ENCODE data around the gene C20orf96. TPM values are rescaled to one million over a fixed set of nuclear protein-coding genes. Genes with fewer than 3 reads are reported as not detected.
"Not testable (repeated sequence)": the region's sequence is repeated elsewhere in the genome, so short reads cannot be mapped to it uniquely, and the experiment has no call there.

C20orf96 gene
- total RNA-seq (ENCODE audit: unreplicated experiment), result 27.5 TPM
- long read RNA-seq, partial matches to known transcripts, result 16 of 24 reads
- long read RNA-seq, other reads (novel, unspliced or antisense), result 6 of 24 reads

DNA sequence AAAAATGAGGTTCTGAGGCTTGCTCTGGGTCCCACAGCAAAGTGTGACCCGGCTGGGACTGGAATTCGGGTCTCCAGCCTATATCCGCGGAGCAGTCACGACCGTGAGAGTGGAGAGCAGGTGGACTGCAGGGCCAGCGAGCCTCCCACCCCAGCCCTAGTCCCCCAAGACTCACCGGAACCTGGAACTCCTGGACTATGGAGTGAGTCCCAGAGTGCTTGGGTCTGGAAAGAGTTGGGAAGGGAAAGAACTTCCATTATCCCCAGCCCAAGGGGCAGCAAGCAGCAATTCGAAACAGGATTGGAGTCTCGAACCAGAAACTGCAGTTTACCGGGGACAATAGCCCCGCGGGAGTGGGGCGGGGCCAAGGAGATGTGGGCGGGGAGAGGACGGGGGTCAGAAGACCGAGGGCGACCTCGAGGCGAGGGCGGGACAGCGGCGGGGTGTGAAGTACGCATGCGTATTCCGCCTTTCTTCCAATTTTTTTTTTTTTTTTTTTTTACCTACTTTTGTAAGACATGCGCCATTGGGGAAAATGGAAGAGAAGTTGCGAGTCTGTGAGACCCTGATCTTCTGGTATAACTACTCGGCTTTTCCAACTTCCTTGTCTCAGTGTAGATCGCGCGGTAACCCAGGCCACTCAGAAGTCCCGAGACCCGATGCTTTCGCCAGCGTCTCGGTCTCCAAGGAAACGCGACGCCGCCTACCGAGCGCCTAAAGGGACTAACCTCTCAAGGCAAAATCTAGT is at the start of gene C20orf96:
Gene C20orf96, minus strand, starts transcription at position 667 of the 748 bp plus-strand sequence. Its CDS starts 140 bp downstream, at position 527.
- peak within 1 kb of the TSS; percentile 75 for H3K27ac Mint-ChIP-seq (ENCODE audit: unreplicated experiment)
- H3K9me3 Mint-ChIP-seq (ENCODE audit: unreplicated experiment), result no peaks in the 10 kb centered on the region

DNA sequence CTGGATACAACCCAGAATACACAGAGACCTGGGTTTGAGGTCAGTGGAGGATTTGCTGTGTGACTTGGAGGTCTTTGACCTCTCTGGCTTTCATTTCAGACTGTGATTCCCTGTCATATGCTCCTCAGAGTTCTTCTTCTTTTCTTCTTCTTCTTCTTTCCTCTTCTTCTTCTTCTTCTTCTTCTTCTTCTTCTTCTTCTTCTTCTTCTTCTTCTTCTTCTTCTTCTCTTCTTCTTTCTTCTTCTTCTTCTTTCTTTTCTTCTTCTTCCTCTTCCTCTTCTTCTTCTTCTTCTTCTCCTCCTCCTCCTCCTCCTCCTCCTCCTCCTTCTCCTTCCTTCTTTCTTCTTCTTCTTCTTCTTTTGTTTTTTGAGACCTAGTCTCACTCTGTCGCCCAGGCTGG is 45.5 kb upstream of the C20orf96 start:
- not testable (repeated sequence) for H3K4me3 Mint-ChIP-seq (ENCODE audit: unreplicated experiment); DNase-seq (ENCODE audit: low spot score); H3K27me3 Mint-ChIP-seq (ENCODE audit: unreplicated experiment)

More for the DNA sequence above, at the start of gene C20orf96:
- peaks cover 29% of the 10 kb centered on the region for H3K4me1 Mint-ChIP-seq (ENCODE audit: unreplicated experiment)
- peaks cover 3% of the 10 kb centered on the region for H3K27me3 Mint-ChIP-seq (ENCODE audit: unreplicated experiment)
- DNase-seq (ENCODE audit: low spot score), result peak; percentile 91
- peaks cover 5% of the 10 kb centered on the region for H3K36me3 Mint-ChIP-seq (ENCODE audit: low read depth, unreplicated experiment)
- TF ChIP-seq, protein P1, sequence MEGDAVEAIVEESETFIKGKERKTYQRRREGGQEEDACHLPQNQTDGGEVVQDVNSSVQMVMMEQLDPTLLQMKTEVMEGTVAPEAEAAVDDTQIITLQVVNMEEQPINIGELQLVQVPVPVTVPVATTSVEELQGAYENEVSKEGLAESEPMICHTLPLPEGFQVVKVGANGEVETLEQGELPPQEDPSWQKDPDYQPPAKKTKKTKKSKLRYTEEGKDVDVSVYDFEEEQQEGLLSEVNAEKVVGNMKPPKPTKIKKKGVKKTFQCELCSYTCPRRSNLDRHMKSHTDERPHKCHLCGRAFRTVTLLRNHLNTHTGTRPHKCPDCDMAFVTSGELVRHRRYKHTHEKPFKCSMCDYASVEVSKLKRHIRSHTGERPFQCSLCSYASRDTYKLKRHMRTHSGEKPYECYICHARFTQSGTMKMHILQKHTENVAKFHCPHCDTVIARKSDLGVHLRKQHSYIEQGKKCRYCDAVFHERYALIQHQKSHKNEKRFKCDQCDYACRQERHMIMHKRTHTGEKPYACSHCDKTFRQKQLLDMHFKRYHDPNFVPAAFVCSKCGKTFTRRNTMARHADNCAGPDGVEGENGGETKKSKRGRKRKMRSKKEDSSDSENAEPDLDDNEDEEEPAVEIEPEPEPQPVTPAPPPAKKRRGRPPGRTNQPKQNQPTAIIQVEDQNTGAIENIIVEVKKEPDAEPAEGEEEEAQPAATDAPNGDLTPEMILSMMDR (IDR thresholded peaks at IDR 0.05; ENCODE audit: unreplicated experiment), result peak; percentile 15
- H3K4me3 Mint-ChIP-seq (ENCODE audit: unreplicated experiment), result no peak within 1 kb of the TSS

GRCh38 chr20:334578-334977 is 44.0 kb upstream of the C20orf96 start:
- no peaks in the 10 kb centered on the region for H3K9me3 Mint-ChIP-seq (ENCODE audit: unreplicated experiment)
- peak overlapping the region; percentile 10 for H3K27ac Mint-ChIP-seq (ENCODE audit: unreplicated experiment)
- TF ChIP-seq, protein P1 (IDR thresholded peaks at IDR 0.05; ENCODE audit: unreplicated experiment), result no peak
- no peaks in the 10 kb centered on the region for H3K36me3 Mint-ChIP-seq (ENCODE audit: low read depth, unreplicated experiment)
- no peak overlapping the region for H3K4me3 Mint-ChIP-seq (ENCODE audit: unreplicated experiment)
- DNase-seq (ENCODE audit: low spot score), result no peak
- H3K27me3 Mint-ChIP-seq (ENCODE audit: unreplicated experiment), result peaks cover 2% of the 10 kb centered on the region
- H3K4me1 Mint-ChIP-seq (ENCODE audit: unreplicated experiment), result peaks cover 10% of the 10 kb centered on the region

More for the DNA sequence above, 45.5 kb upstream of the C20orf96 start:
- H3K9me3 Mint-ChIP-seq (ENCODE audit: unreplicated experiment); H3K27ac Mint-ChIP-seq (ENCODE audit: unreplicated experiment); H3K4me1 Mint-ChIP-seq (ENCODE audit: unreplicated experiment); H3K36me3 Mint-ChIP-seq (ENCODE audit: low read depth, unreplicated experiment): not testable (repeated sequence)

DNA sequence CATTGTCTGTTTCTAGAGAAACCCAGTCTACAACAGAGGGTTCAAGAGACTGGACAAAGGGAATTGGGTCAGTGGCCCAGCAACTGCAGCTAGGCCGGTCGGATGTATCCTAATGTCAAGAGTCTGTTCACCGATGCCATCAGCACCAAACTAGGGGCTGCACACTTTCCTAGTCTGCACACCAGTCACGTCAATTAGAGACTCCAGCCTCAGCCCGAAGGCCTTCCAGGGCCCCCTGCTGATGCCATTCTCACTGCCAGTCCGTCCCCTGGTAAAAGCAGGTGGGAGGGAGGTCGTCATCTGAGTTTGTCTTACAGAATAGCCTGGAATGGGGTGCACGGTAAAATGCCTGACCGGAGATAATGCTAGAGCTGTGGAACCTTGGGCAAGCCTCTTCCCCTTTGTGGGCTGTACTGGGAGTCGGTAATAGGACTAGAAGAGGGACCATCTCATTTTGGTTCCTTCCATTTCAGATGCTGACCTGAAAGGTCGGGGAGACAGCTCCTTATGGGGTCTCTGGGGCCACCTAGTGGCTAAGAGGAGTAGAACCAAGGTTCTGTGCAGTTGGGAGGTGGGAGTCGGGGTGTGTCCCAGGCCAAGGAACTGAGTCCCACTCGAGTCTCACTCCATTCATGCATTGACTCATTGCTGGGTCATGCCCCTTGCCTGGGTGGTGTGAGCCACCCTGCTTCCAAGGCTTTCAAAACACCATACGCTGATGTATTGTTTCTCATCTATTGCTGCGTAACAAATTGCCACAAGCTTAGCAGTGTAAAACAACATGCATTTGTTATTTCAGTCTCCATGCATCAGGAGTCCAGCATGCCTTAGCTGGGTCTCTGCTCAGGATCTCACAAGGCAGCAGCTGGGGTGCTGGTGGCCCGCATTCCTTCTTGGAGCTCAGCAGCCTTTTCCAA is 39.9 kb upstream of the C20orf96 start:
- Mint-ChIP-seq H3K36me3 (ENCODE audit: low read depth, unreplicated experiment) (peaks cover 13% of the 10 kb centered on the region), H3K4me3 (ENCODE audit: unreplicated experiment) (peak overlapping the region; percentile 56), H3K9me3 (ENCODE audit: unreplicated experiment) (no peaks in the 10 kb centered on the region), H3K27ac (ENCODE audit: unreplicated experiment) (no peak overlapping the region), H3K4me1 (ENCODE audit: unreplicated experiment) (peaks cover 29% of the 10 kb centered on the region), H3K27me3 (ENCODE audit: unreplicated experiment) (peaks cover 2% of the 10 kb centered on the region)
- TF ChIP-seq, protein P1 (IDR thresholded peaks at IDR 0.05; ENCODE audit: unreplicated experiment), result peak; percentile 81
- DNase-seq (ENCODE audit: low spot score), result peak; percentile 53

DNA sequence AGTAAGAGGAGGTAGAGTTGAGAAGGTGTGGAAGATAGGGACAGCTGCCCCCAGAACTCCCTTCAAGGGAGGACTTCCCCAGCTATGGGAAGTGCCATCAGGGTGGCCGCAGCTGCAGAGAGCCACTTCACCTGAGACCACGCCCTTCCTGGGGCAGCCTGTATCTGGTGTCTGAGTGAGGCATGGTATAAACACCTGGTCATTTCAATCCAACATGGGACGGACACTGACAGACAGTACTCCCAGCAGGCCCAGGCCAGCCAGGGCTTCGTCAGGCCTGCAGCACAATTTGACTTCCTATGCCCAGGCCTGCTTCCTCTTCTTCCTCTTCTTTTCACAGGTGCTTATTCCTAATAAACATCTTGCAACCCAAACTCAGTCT is 39.3 kb upstream of the C20orf96 start:
- no peak overlapping the region for H3K27ac Mint-ChIP-seq (ENCODE audit: unreplicated experiment)
- H3K4me3 Mint-ChIP-seq (ENCODE audit: unreplicated experiment), result peak overlapping the region; percentile 56

More for the DNA sequence above, 39.3 kb upstream of the C20orf96 start:
- peaks cover 5% of the 10 kb centered on the region for H3K27me3 Mint-ChIP-seq (ENCODE audit: unreplicated experiment)
- no peak for DNase-seq (ENCODE audit: low spot score)
- TF ChIP-seq, protein P1 (IDR thresholded peaks at IDR 0.05; ENCODE audit: unreplicated experiment), result no peak
- H3K36me3 Mint-ChIP-seq (ENCODE audit: low read depth, unreplicated experiment), result peaks cover 16% of the 10 kb centered on the region
- H3K9me3 Mint-ChIP-seq (ENCODE audit: unreplicated experiment), result no peaks in the 10 kb centered on the region
- H3K4me1 Mint-ChIP-seq (ENCODE audit: unreplicated experiment), result peaks cover 31% of the 10 kb centered on the region
